Keratinocyte (primary cell): ENCODE measurements around the gene REX1BD. TPM values are rescaled to one million over a fixed set of nuclear protein-coding genes. Genes with fewer than 3 reads are reported as not detected.

Experiments used
- DNase-seq: peaks from one replicate; pipeline ENCODE4 v3.0.0-alpha.2; 2011; ENCODE audit warnings: low read depth, missing footprints, low spot score
- FAIRE-seq: peaks from 2 replicates; lab custom pipeline; 2011; peaks lifted over from hg19 to GRCh38; lab: Jason Lieb, UNC
- H2AFZ ChIP-seq: 2 replicates; pipeline ENCODE4 v1.6.0; 2012; ENCODE audit warnings: low read length, control low read depth, inconsistent platforms; ENCODE audit not compliant: control insufficient read depth
- H3K27ac ChIP-seq: 2 replicates; pipeline ENCODE4 v1.5.1; 2011; ENCODE audit warnings: low read length; ENCODE audit not compliant: control insufficient read depth, insufficient read depth
- H3K27me3 ChIP-seq: 3 replicates; pipeline ENCODE4 v1.6.0; 2011; ENCODE audit warnings: low read length; ENCODE audit not compliant: control insufficient read depth, insufficient read depth; ENCODE audit errors: extremely low read depth
- H3K36me3 ChIP-seq, 2 experiments: 2 replicates in 1 of 2; 3 replicates in 1 of 2; pipeline ENCODE4 v1.5.1; 2011; ENCODE audit warnings: low read length in 2 of 2, mild to moderate bottlenecking in 1 of 2; ENCODE audit not compliant: control insufficient read depth in 2 of 2, insufficient read depth in 2 of 2; ENCODE audit errors: extremely low read depth in 1 of 2
- H3K4me1 ChIP-seq: 3 replicates; pipeline ENCODE4 v1.5.1; 2011; ENCODE audit warnings: low read length; ENCODE audit not compliant: control insufficient read depth, insufficient read depth; ENCODE audit errors: extremely low read depth
- H3K4me2 ChIP-seq: 3 replicates; pipeline ENCODE4 v1.6.0; 2011; ENCODE audit warnings: low read depth, low read length; ENCODE audit not compliant: control insufficient read depth, insufficient read depth; ENCODE audit errors: extremely low read depth
- H3K4me3 ChIP-seq, 3 experiments: fragments of 200-600 bp in 1 of 3; sonication (generic) in 1 of 3; 2 replicates in 2 of 3; 3 replicates in 1 of 3; pipeline ENCODE4 v1.5.1; 2011 to 2016; ENCODE audit warnings: low read length in 3 of 3, mild to moderate bottlenecking in 3 of 3, control low read depth in 2 of 3, inconsistent platforms in 1 of 3, low read depth in 1 of 3, mixed read lengths in 1 of 3, mixed run types in 1 of 3, moderate library complexity in 1 of 3; ENCODE audit not compliant: control insufficient read depth in 2 of 3, insufficient read depth in 2 of 3; ENCODE audit errors: extremely low read depth in 1 of 3
- H3K79me2 ChIP-seq: 2 replicates; pipeline ENCODE4 v1.6.0; 2012; ENCODE audit warnings: low read length; ENCODE audit not compliant: control insufficient read depth, insufficient read depth
- H3K9ac ChIP-seq: 3 replicates; pipeline ENCODE4 v1.6.0; 2011; ENCODE audit warnings: low read length; ENCODE audit not compliant: control insufficient read depth, insufficient read depth; ENCODE audit errors: extremely low read depth
- H3K9me1 ChIP-seq: 3 replicates; pipeline ENCODE4 v1.6.0; 2011; ENCODE audit warnings: low read length; ENCODE audit not compliant: control insufficient read depth, insufficient read depth; ENCODE audit errors: extremely low read depth
- H3K9me3 ChIP-seq: 2 replicates; pipeline ENCODE4 v1.5.1; 2012; ENCODE audit warnings: low read depth, low read length; ENCODE audit not compliant: control insufficient read depth
- H4K20me1 ChIP-seq: 3 replicates; pipeline ENCODE4 v1.6.0; 2011; ENCODE audit warnings: low read length; ENCODE audit not compliant: control insufficient read depth, insufficient read depth; ENCODE audit errors: extremely low read depth
- EZH2 ChIP-seq: IDR thresholded peaks from one replicate; pipeline ENCODE4 v1.6.1; 2012; ENCODE audit warnings: inconsistent platforms, mild to moderate bottlenecking, low read length, moderate library complexity
- dilution Hi-C: fragments of 300-500 bp; cut with MboI; formaldehyde crosslinking; loops from one replicate; pipeline ENCODE4 v1.7.0; 2020; ENCODE audit warnings: low sequenced_read_pairs; ENCODE audit not compliant: extremely low pct_ligation_motif_present
- polyA plus RNA-seq, 5 experiments: library from polyadenylated mRNA; depleted of rRNA in 3 of 5; stranded (reverse) in 3 of 5; stranded (forward) in 1 of 5; unstranded in 1 of 5; fragments of >200 nt; gene quantifications; 1 replicate in 1 of 5; 2 replicates in 3 of 5; 3 replicates in 1 of 5; pipeline versions ENCODE4 v1.2.1 to v1.2.3, GENCODE V29; 2011 to 2012; ENCODE audit warnings: missing spikeins in 2 of 5, low read depth in 1 of 5, low replicate concordance in 1 of 5
- TF ChIP-seq, protein P1 (sequence below), 3 experiments: IDR thresholded peaks in 1 of 3; conservative IDR thresholded peaks in 1 of 3; optimal IDR thresholded peaks in 1 of 3; 2 replicates in 2 of 3; 3 replicates in 1 of 3; pipeline versions ENCODE3 to v1.5.1; 2011; ENCODE audit warnings: low read length in 3 of 3, mild to moderate bottlenecking in 3 of 3, moderate library complexity in 2 of 3, control low read depth in 1 of 3, inconsistent platforms in 1 of 3; ENCODE audit not compliant: insufficient read depth in 2 of 3; ENCODE audit errors: extremely low read depth in 1 of 3

Gene REX1BD
- polyA plus RNA-seq, 1 donor (not counting 4 experiments of a cell fraction or from before 2014, with no cell fraction given) = 31.9 TPM

DNA sequence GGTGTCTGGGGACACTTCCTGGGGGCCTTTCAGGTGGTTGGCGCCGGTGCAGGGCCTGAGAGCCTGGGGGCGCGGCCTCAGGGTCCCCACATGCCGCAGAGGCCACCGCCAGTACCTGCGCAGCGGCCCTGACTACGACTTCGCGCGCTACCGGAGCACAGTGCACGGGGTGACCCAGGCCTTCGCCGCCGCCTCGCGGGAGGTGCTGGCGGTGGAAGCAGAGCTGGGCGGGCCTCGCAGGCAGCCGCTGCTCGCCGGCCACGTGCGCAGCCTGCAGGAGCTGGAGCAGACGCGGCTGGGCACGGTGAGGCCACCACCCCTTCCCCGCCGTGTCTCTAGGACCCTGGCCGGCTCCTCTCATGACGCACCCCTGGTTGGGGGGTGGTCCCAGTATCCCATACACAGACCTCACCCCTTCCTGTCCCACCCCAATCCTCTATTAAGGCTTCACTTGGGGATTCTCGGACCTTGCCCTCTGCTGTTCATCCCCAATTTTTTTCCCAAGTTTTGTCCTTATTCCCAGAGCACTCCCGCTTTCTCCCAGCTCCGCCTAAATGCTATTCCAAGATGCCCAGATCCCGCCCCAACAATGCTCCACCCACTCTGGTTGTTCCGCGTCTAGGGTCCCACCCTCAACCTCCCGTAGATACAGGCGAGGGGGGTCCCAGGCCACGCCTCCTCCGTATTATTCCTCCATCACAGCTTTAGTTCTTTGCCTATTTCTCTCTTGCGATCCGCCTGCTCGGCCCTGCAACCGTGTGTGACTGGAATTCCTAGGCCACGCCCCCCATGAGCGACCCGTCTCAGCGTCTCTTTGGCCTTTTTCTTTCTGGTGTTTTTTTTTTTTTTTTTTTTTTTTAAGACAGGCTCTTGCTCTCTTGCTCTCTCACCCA is 1.0 kb downstream of the REX1BD start:
- H3K27me3 ChIP-seq = no peaks in the 10 kb centered on the region
- H3K9me3 ChIP-seq = no peaks in the 10 kb centered on the region
- peak overlapping the region; percentile 60 for H3K27ac ChIP-seq
- H2AFZ ChIP-seq = peak overlapping the region; percentile 65
- peak overlapping the region; percentile 91 for H3K4me2 ChIP-seq
- DNase-seq (no peak), FAIRE-seq (no peak)
- H3K79me2 ChIP-seq = peaks cover 9% of the 10 kb centered on the region
- H3K36me3 ChIP-seq = peaks cover 5 to 8% of the 10 kb centered on the region in 2 experiments
- peak overlapping the region; percentile 74 to 94 (median 84) for H3K4me3 ChIP-seq
- peaks cover 11% of the 10 kb centered on the region for H3K4me1 ChIP-seq
- no peaks in the 10 kb centered on the region for H4K20me1 ChIP-seq
- no peaks in the 10 kb centered on the region for H3K9me1 ChIP-seq
- dilution Hi-C loops = no loop called here
- peak overlapping the region; percentile 72 for H3K9ac ChIP-seq
- TF ChIP-seq EZH2 = no peak
- TF ChIP-seq, protein P1, sequence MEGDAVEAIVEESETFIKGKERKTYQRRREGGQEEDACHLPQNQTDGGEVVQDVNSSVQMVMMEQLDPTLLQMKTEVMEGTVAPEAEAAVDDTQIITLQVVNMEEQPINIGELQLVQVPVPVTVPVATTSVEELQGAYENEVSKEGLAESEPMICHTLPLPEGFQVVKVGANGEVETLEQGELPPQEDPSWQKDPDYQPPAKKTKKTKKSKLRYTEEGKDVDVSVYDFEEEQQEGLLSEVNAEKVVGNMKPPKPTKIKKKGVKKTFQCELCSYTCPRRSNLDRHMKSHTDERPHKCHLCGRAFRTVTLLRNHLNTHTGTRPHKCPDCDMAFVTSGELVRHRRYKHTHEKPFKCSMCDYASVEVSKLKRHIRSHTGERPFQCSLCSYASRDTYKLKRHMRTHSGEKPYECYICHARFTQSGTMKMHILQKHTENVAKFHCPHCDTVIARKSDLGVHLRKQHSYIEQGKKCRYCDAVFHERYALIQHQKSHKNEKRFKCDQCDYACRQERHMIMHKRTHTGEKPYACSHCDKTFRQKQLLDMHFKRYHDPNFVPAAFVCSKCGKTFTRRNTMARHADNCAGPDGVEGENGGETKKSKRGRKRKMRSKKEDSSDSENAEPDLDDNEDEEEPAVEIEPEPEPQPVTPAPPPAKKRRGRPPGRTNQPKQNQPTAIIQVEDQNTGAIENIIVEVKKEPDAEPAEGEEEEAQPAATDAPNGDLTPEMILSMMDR (optimal IDR thresholded peaks at IDR 0.05 in 1 of 3, IDR thresholded peaks at IDR 0.05 in 1 of 3, conservative IDR thresholded peaks at IDR 0.05 in 1 of 3; ENCODE audit: extremely low read depth in 1 of 3, insufficient read depth in 2 of 3, low read length in 3 of 3) = peak in 2 of 3 experiments; percentile 45

DNA sequence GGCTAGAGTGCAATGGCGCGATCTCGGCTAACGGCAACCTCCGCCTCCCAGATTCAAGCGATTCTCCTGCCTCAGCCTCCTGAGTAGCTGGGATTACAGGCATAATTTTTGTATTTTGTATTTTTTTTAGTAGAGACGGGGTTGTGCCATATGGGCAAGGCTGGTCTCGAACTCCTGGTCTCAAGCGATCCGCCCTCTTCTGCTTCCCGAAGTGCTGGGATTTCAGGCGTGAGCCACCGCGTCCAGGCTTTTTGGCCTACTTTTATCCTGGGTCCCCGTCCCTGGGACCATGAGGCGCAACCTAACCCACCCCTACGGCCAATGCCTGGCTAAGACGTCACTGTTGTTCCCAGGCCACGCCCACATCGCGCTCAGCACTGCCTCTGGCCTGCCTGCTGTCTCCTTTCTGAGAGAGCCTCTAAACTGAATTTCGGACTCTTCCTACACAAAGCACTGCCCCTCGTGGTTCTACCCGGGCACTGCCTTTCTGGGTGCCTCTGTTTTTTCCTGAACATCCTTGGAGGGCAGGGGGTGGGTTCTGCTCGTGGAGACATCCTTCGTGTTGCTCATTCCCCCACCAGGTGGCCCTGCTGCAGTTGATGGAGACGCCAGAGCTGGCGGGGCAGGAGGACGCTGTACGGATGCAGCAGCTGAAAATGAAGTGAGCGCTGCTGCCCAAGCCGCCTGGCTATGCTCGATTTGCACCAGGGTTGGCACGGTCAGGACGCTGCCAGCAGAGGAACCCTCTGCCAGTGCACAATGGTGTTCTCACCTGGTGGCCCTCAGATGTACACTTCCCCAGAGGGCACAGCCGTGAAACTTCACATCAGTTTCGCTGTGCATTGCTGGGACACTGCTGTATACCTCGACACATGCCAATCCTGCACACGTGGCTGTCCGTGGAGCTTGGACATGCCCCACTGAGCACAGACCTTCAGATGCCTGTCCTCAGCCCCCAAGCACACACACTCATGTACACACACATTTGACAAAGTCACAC is 2.0 kb downstream of the REX1BD start:
- no peaks in the 10 kb centered on the region for H3K9me3 ChIP-seq
- no peak for TF ChIP-seq EZH2
- TF ChIP-seq, protein P1 (optimal IDR thresholded peaks at IDR 0.05 in 1 of 3, IDR thresholded peaks at IDR 0.05 in 1 of 3, conservative IDR thresholded peaks at IDR 0.05 in 1 of 3; ENCODE audit: extremely low read depth in 1 of 3, insufficient read depth in 2 of 3, low read length in 3 of 3) = peak in 2 of 3 experiments; percentile 28 to 41
- FAIRE-seq (no peak), DNase-seq (no peak)
- H3K4me1 ChIP-seq = peaks cover 13% of the 10 kb centered on the region
- peaks cover 9% of the 10 kb centered on the region for H3K79me2 ChIP-seq
- H3K36me3 ChIP-seq = peaks cover 5 to 8% of the 10 kb centered on the region in 2 experiments
- peak overlapping the region in 2 of 3 experiments; percentile 74 to 84 for H3K4me3 ChIP-seq
- no peak overlapping the region for H2AFZ ChIP-seq
- dilution Hi-C loops = no loop called here
- H4K20me1 ChIP-seq = no peaks in the 10 kb centered on the region
- H3K4me2 ChIP-seq = peak overlapping the region; percentile 91
- H3K9me1 ChIP-seq = no peaks in the 10 kb centered on the region
- H3K27ac ChIP-seq = no peak overlapping the region
- no peaks in the 10 kb centered on the region for H3K27me3 ChIP-seq
- H3K9ac ChIP-seq = peak overlapping the region; percentile 72
